ENCODE results near the gene RIPPLY2.

Gene RIPPLY2

DNA sequence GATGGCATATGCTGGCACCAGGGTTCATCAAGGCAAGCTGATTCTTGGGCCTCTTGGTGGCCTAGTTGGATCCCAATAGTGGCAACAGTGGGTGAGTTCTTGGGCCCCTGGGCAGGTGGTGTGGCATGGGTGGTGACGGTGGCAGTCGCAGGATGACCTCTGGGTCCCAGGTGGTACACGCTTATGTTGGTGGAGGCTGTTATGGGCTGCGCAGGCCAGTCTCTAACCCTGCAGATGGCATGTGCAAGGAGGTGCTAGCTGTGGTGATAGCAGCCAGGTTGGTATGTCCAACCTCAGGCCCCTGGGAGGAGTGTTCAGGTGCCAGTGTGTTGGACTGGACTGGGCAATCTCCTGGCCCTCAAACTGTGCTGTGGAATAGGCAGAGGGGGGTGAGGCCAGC is 52.5 kb downstream of the RIPPLY2 start:
- DNase-seq (ENCODE audit: low read depth in 2 of 2) = no peak

All from activated CD4-positive, alpha-beta T cell treated with anti-CD3 and anti-CD28 coated beads for 24 hours (primary cell).